ENCODE measurements around the gene RHEBL1.

Gene RHEBL1

DNA sequence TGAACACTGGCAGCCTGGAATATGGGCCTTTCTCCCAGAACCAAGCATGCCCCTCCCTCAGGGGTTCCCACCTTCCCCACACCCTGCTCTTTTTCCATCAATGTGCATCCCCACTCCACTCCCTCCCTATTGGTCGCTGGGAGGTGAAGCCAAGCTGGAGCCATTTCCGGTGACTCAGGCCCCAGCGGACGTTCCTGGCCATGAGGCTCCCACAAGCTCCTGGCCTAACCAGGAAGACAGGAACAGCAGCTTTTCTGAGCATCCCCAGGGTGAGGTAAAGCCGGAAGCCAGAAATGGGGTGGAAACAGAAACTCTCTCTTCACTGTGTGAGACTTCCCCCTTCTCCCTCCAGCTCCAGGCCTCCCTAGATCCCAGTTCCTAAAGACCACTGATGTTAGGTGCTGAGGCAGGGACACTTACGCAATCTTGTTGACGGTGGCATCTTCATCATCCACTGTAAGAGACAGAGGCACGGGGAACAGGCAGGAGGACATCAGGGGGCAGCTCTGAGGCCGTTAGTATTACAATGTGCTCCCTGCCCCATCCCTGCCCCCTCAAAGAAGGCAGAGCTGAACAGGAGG is 35.8 kb upstream of the RHEBL1 start:
- TF ChIP-seq CTCF (conservative IDR thresholded peaks at IDR 0.05; ENCODE audit: low read depth): no peak
- H3K27ac ChIP-seq: peak overlapping the region; percentile 38; the same call in 1 of the 2 replicates
- POLR2A ChIA-PET (ENCODE audit: low non-redundant PET): no interaction called here
- peak; percentile 41 for DNase-seq (ENCODE audit: low spot score)
- CTCF ChIA-PET: interaction anchor here (0.7 to 2.2 kb wide), 6 partner anchors 14 to 118 kb away, joined by 3 to 19 read pairs (median 5); no protein-coding TSS in a partner anchor

- no peak overlapping the region for H3K27ac ChIP-seq
- DNase-seq (ENCODE audit: low spot score): no peak
- ChIA-PET POLR2A (ENCODE audit: low non-redundant PET) (no interaction called here), CTCF (interaction anchor here (0.5 to 2.2 kb wide), 5 partner anchors 13 to 175 kb away, joined by 3 to 19 read pairs (median 6); no protein-coding TSS in a partner anchor)
- TF ChIP-seq CTCF (conservative IDR thresholded peaks at IDR 0.05; ENCODE audit: low read depth): no peak
Observed at GRCh38 chr12:49104822-49105221, 35.0 kb upstream of the RHEBL1 start.

GRCh38 chr12:49100380-49100779 is 30.6 kb upstream of the RHEBL1 start:
- no peak overlapping the region for H3K27ac ChIP-seq

GRCh38 chr12:49098703-49099102 is 28.9 kb upstream of the RHEBL1 start:
- TF ChIP-seq CTCF (conservative IDR thresholded peaks at IDR 0.05; ENCODE audit: low read depth): no peak
- ChIA-PET CTCF (interaction anchor here (0.6 to 7.5 kb wide), 5 partner anchors 8 to 89 kb away, joined by 3 to 65 read pairs (median 8); no protein-coding TSS in a partner anchor), POLR2A (ENCODE audit: low non-redundant PET) (interaction anchor here (0.7 kb wide), 1 partner anchor 12 kb away, joined by 4 read pairs; no protein-coding TSS in a partner anchor)
- no peak for DNase-seq (ENCODE audit: low spot score)
- no peak overlapping the region for H3K27ac ChIP-seq

More at GRCh38 chr12:49100380-49100779, 30.6 kb upstream of the RHEBL1 start:
- ChIA-PET CTCF (interaction anchor here (0.6 to 7.5 kb wide), 5 partner anchors 13 to 270 kb away, joined by 3 to 65 read pairs (median 5); no protein-coding TSS in a partner anchor), POLR2A (ENCODE audit: low non-redundant PET) (no interaction called here)
- DNase-seq (ENCODE audit: low spot score): no peak
- no peak for TF ChIP-seq CTCF (conservative IDR thresholded peaks at IDR 0.05; ENCODE audit: low read depth)

GRCh38 chr12:49098035-49098451 is 28.3 kb upstream of the RHEBL1 start:
- ChIA-PET CTCF (interaction anchor here (0.6 to 7.5 kb wide), 6 partner anchors 8 to 346 kb away, joined by 3 to 65 read pairs (median 6); no protein-coding TSS in a partner anchor), POLR2A (ENCODE audit: low non-redundant PET) (no interaction called here)
- no peak overlapping the region for H3K27ac ChIP-seq
- DNase-seq (ENCODE audit: low spot score): no peak
- peak; percentile 49 for TF ChIP-seq CTCF (conservative IDR thresholded peaks at IDR 0.05; ENCODE audit: low read depth)

DNA sequence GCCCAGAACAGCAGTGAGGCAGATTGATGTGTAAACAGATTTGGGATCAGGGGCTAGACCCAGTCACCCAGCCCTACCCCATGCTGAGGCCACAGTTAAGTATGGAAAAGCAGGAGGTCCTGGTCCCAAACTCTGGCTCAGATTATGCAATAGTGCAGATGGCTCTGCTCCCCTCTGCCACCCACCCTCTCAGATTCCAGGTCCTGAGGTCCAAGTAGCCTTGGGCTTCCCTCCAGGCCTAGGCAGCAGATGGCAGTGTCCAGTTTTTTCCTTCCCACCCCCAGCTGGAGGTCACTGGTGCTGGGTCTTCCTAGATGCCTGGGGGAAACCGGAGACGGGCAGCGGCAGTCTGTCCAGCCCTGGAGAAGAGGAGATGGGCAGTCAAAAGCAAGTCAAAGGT is 27.6 kb upstream of the RHEBL1 start:
- TF ChIP-seq CTCF (conservative IDR thresholded peaks at IDR 0.05; ENCODE audit: low read depth): no peak
- CTCF ChIA-PET: interaction anchor here (0.6 to 7.5 kb wide), 5 partner anchors 9 to 347 kb away, joined by 3 to 65 read pairs (median 4); partner anchors contain the start of gene LMBR1L
- no peak for DNase-seq (ENCODE audit: low spot score)
- POLR2A ChIA-PET (ENCODE audit: low non-redundant PET): no interaction called here
- no peak overlapping the region for H3K27ac ChIP-seq

All from RWPE1 (cell line).